Coronary artery (tissue), 2 donors: ENCODE results near the gene SLC13A3.
A peak's percentile ranks its signal among the peaks of the same experiment; 100 is the strongest.

Experiments used
- DNase-seq: peaks from one replicate; pipeline ENCODE4 v3.0.0-alpha.2; 2017; ENCODE audit warnings: low spot score
- H3K27ac ChIP-seq, 2 donors: fragments of 200-600 bp; sonication (generic); one replicate each; pipeline ENCODE4 v1.5.1; 2016 to 2019
- H3K4me3 ChIP-seq: fragments of 200-600 bp; sonication (generic); 2 replicates; pipeline ENCODE4 v1.5.1; 2016; ENCODE audit warnings: mild to moderate bottlenecking, moderate library complexity
- CTCF ChIP-seq: fragments of 200-600 bp; sonication (generic); IDR thresholded peaks from one replicate; pipeline ENCODE4 v1.5.1; 2019; ENCODE audit warnings: antibody characterized with exemption

Gene SLC13A3

GRCh38 chr20:46558511-46558959 lies 92.7 kb downstream of the SLC13A3 start:
- H3K4me3 ChIP-seq, result no peak overlapping the region
- no peak for TF ChIP-seq CTCF
- no peak overlapping the region for H3K27ac ChIP-seq
- no peak for DNase-seq

GRCh38 chr20:46557231-46557956 lies 93.9 kb downstream of the SLC13A3 start:
- no peak for DNase-seq
- H3K4me3 ChIP-seq, result no peak overlapping the region
- TF ChIP-seq CTCF, result no peak
- peak overlapping the region in 1 of 2 donors; percentile 11 for H3K27ac ChIP-seq

- no peak for DNase-seq
- Histone ChIP-seq H3K27ac (no peak overlapping the region), H3K4me3 (no peak overlapping the region)
- no peak for TF ChIP-seq CTCF
These were observed 95.8 kb downstream of the SLC13A3 start for GRCh38 chr20:46555370-46555956.

- H3K4me3 ChIP-seq, result no peak overlapping the region
- no peak for TF ChIP-seq CTCF
- no peak overlapping the region for H3K27ac ChIP-seq
- DNase-seq, result no peak
These were observed 96.4 kb downstream of the SLC13A3 start for GRCh38 chr20:46554828-46555227.

- TF ChIP-seq CTCF, result no peak
- Histone ChIP-seq H3K4me3 (no peak overlapping the region), H3K27ac (no peak overlapping the region)
- DNase-seq, result no peak
These were observed 97.3 kb downstream of the SLC13A3 start for GRCh38 chr20:46553926-46554325.

GRCh38 chr20:46552460-46553420 lies 98.5 kb downstream of the SLC13A3 start:
- no peak for TF ChIP-seq CTCF
- Histone ChIP-seq H3K4me3 (no peak overlapping the region), H3K27ac (no peak overlapping the region)
- no peak for DNase-seq
